ENCODE results near the gene SPATA2.

GRCh38 chr20:49956689-49957088, 41.4 kb upstream of the SPATA2 start:
- TF ChIP-seq GATA3 (IDR thresholded peaks at IDR 0.05; ENCODE audit: borderline replicate concordance) (no peak), KDM1A (IDR thresholded peaks at IDR 0.05; ENCODE audit: low read depth) (no peak), CTCF (IDR thresholded peaks at IDR 0.05) (no peak), MAZ (IDR thresholded peaks at IDR 0.05; ENCODE audit: borderline replicate concordance, low read depth, low read length) (no peak), KDM5A (IDR thresholded peaks at IDR 0.05) (no peak), EP300 (IDR thresholded peaks at IDR 0.05) (no peak), JUN (IDR thresholded peaks at IDR 0.05) (no peak), MYC (IDR thresholded peaks at IDR 0.05; ENCODE audit: borderline replicate concordance, low read length) (no peak), FOSL2 (IDR thresholded peaks at IDR 0.05) (no peak), FOSL2 (CRISPR knock-in tag; IDR thresholded peaks at IDR 0.05) (no peak), JUNB (IDR thresholded peaks at IDR 0.05) (no peak)
